Uterus (tissue), 4 donors: Measurements from ENCODE around the gene ZDHHC5. TPM values are rescaled to one million over a fixed set of nuclear protein-coding genes. Genes with fewer than 3 reads are reported as not detected.

Experiments
- DNase-seq, 2 donors: peaks; one replicate each; pipeline ENCODE4 v3.0.0-alpha.2; 2019 to 2020
- H3K27ac ChIP-seq, 2 donors: fragments of 200-600 bp; sonication (generic); 1 replicate in 1 of 2; 2 replicates in 1 of 2; pipeline ENCODE4 v1.5.1; 2016 to 2018
- H3K27me3 ChIP-seq, 2 donors: fragments of 200-600 bp; sonication (generic); one replicate each; pipeline ENCODE4 v1.5.1; 2018 to 2019; ENCODE audit warnings: control low read depth in 1 of 2
- H3K36me3 ChIP-seq, 2 donors: fragments of 200-600 bp; sonication (generic); one replicate each; pipeline ENCODE4 v1.5.1; 2019; ENCODE audit warnings: control low read depth in 1 of 2
- H3K4me1 ChIP-seq, 2 donors: fragments of 200-600 bp; sonication (generic); one replicate each; pipeline ENCODE4 v1.5.1; 2018 to 2019; ENCODE audit warnings: control low read depth in 1 of 2
- H3K4me3 ChIP-seq, 2 donors: fragments of 200-600 bp; sonication (generic); 1 replicate in 1 of 2; 2 replicates in 1 of 2; pipeline ENCODE4 v1.5.1; 2018 to 2019; ENCODE audit warnings: mild to moderate bottlenecking in 1 of 2
- H3K9me3 ChIP-seq, 2 donors: fragments of 200-600 bp; sonication (generic); one replicate each; pipeline ENCODE4 v1.5.1; 2019; ENCODE audit warnings: control low read depth in 1 of 2
- POLR2A ChIP-seq, 2 donors: fragments of 450-650 bp; IDR thresholded peaks; one replicate each; pipeline ENCODE4 v1.6.1; 2016; ENCODE audit warnings: antibody characterized with exemption in 2 of 2, mild to moderate bottlenecking in 1 of 2, moderate library complexity in 1 of 2
- intact Hi-C: fragments of 100-400 bp; cut with DNase I; formaldehyde crosslinking; loops from one replicate; pipeline ENCODE4 v1.15.1; 2023; ENCODE audit warnings: low total_unique reads
- total RNA-seq, 4 donors: library from RNA; depleted of rRNA in 3 of 4; stranded (reverse); fragments of >200 nt in 3 of 4; gene quantifications; one replicate each; pipeline versions ENCODE4 v1.1.0 to v1.2.4, GENCODE V29; 2014 to 2023
- TF ChIP-seq, protein P1 (sequence below), 4 experiments: fragments of 200-600 bp in 2 of 4; fragments of 450-650 bp in 2 of 4; sonication (generic) in 2 of 4; IDR thresholded peaks; one replicate each; pipeline ENCODE4 v1.5.1; 2016 to 2019; ENCODE audit warnings: antibody characterized with exemption in 4 of 4, mild to moderate bottlenecking in 2 of 4, moderate library complexity in 1 of 4
- donor health status: DM: yes; HTN: yes; CAD: no.

The ZDHHC5 gene
- total RNA-seq, 4 donors from 2014 or later = 27.2 to 50.6 (median 34.6) TPM

DNA sequence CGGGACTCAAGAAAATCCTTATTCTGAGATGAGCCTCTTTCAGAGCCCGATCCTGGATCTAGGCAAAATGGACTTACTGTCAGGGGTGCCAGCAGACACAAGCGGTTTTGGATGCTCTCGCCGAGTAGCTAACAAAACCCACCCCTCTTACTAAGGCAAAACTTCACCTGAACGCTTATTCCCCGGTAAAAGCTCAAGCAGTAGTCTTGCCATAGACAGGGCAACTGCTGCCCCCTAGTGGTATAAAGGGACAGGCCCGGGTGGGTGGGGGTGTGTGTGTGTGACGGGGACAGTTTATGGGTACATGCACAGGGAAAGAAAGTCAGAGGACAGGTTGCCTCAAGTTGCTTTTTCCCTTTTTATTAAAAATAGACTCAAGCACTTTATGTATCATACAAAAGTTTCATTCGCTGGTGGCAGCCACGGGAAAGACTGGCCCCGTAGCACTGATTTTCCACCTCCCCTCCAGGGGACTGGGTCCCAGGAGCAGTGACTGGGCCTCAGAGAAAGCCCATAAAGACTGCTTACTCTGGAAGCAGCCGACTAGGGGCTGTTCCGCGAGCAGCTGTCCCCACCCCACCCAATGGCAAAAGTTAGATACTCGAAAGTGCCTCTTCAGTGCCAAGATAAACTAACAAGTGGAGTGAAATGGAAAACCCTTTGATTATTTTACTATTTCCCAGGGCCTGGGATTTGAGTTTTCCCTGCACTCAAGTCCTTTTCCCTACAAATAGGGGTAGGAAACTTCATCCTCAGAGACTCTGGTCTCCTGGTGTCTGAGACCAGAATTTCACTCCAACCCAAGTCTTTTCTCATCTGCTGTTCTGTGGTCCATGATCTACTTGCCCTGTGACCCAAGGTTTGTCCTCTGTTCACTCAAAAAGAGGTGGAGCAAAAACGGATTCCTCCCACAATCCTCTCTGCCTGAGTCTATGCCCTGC, 22.9 kb upstream of the ZDHHC5 start:
- no peaks in the 10 kb centered on the region for H3K27me3 ChIP-seq
- TF ChIP-seq, protein P1, sequence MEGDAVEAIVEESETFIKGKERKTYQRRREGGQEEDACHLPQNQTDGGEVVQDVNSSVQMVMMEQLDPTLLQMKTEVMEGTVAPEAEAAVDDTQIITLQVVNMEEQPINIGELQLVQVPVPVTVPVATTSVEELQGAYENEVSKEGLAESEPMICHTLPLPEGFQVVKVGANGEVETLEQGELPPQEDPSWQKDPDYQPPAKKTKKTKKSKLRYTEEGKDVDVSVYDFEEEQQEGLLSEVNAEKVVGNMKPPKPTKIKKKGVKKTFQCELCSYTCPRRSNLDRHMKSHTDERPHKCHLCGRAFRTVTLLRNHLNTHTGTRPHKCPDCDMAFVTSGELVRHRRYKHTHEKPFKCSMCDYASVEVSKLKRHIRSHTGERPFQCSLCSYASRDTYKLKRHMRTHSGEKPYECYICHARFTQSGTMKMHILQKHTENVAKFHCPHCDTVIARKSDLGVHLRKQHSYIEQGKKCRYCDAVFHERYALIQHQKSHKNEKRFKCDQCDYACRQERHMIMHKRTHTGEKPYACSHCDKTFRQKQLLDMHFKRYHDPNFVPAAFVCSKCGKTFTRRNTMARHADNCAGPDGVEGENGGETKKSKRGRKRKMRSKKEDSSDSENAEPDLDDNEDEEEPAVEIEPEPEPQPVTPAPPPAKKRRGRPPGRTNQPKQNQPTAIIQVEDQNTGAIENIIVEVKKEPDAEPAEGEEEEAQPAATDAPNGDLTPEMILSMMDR (IDR thresholded peaks at IDR 0.05) = peak; percentile 64 to 93 (median 77)
- TF ChIP-seq POLR2A (IDR thresholded peaks at IDR 0.05) = no peak
- H3K9me3 ChIP-seq = no peaks in the 10 kb centered on the region
- peak; percentile 81 to 88 for DNase-seq
- intact Hi-C loops = loop anchor here (10.0 kb wide), 1 partner anchor 50 kb away; the partner anchor contains the start of gene SERPING1
- peaks cover 0 to 32% of the 10 kb centered on the region in 2 donors for H3K4me1 ChIP-seq
- no peak overlapping the region for H3K4me3 ChIP-seq
- peak overlapping the region; percentile 56 to 73 for H3K27ac ChIP-seq
- no peaks in the 10 kb centered on the region for H3K36me3 ChIP-seq

DNA sequence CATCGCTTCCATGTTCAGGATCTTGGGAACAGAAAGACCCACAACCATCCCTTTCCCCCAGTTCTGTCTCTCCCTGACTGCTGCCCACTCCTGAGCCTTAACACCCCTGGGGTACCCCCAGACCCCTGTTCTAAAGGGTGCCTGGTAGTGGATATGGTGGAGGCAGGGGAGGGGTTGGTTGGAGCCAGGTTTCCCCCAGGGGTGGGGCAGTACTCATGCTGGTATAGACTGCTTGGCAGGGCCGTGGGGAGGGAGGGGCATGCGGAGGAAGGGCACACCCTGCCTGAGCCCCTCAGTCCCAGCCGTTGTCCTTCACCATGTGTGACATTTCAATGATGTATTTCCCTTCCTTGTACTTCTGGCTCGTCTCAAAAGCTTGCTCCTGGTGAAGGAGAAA, 22.2 kb upstream of the ZDHHC5 start:
- intact Hi-C loops = loop anchor here (10.0 kb wide), 1 partner anchor 51 kb away; the partner anchor contains the start of gene SERPING1
- H3K4me1 ChIP-seq = peaks cover 0 to 35% of the 10 kb centered on the region in 2 donors

DNA sequence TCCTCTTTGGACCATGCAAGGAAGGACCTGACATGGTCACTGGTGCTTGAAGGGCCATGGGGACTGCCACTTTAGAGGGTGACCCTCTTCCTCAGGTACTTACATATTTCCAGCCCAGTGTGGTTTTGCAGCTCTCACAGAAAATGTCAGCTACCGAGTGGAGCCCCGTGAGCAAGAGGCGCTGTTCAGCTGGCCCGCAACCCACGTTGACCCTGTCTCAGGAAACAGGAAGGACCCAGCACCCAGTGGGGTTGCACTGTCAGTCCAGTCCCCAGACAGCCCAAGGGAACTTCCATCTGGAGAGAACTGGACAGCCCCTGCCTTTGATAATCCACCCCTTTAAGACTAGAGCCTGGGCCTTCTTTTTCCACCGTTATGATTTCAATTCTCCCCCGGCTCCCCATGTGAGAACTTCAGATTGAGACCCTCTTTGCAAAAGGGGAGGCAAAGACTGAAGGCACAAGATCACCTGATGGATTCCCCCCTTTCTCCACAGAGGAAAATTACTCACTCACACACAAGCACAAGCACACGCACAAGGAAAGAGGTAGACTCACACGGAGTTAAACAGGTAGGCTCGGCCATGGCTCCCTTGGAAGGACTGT, 21.6 kb upstream of the ZDHHC5 start:
- TF ChIP-seq, protein P1 (IDR thresholded peaks at IDR 0.05) = no peak
- no peak for TF ChIP-seq POLR2A (IDR thresholded peaks at IDR 0.05)
- Histone ChIP-seq H3K4me3 (no peak overlapping the region), H3K4me1 (peaks cover 0 to 35% of the 10 kb centered on the region in 2 donors), H3K36me3 (no peaks in the 10 kb centered on the region), H3K27me3 (no peaks in the 10 kb centered on the region), H3K27ac (peak overlapping the region; percentile 56 to 73), H3K9me3 (no peaks in the 10 kb centered on the region)
- DNase-seq = no peak
- intact Hi-C loops = loop anchor here (10.0 kb wide), 1 partner anchor 51 kb away; the partner anchor contains the start of gene SERPING1

More for the DNA sequence above, 22.2 kb upstream of the ZDHHC5 start:
- no peak overlapping the region for H3K4me3 ChIP-seq
- peak overlapping the region; percentile 56 to 73 for H3K27ac ChIP-seq
- H3K9me3 ChIP-seq = no peaks in the 10 kb centered on the region
- no peaks in the 10 kb centered on the region for H3K36me3 ChIP-seq
- no peak for TF ChIP-seq POLR2A (IDR thresholded peaks at IDR 0.05)
- TF ChIP-seq, protein P1 (IDR thresholded peaks at IDR 0.05) = no peak
- H3K27me3 ChIP-seq = no peaks in the 10 kb centered on the region
- peak in 1 of 2 donors; percentile 39 for DNase-seq

DNA sequence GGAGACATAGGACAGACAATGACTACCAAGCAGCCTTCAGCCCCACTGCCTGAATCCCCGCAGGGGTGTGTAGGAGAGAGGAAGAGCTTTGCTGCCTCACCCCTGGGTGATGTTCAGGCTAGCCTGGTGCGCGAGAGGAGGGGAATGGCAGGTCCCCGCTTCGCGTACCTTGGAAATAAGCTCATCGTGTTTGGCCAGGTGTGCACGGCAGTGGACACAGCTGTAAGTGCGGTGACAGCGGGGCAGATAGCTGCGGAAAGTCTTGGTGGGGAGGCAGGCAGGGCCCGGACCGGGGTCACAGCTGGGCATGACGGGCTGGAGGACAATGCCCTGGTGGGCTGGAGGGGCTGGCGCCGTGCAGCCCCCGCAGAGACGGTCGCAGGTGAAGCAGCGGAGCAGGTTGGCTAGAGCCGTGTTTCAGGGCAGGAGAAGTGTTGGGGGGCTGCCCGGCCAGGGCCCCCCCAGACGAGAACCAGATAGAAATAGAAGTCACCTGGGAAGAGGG, 21.1 kb upstream of the ZDHHC5 start:
- peaks cover 0 to 35% of the 10 kb centered on the region in 2 donors for H3K4me1 ChIP-seq
- peak overlapping the region; percentile 56 to 73 for H3K27ac ChIP-seq
- no peak for DNase-seq
- no peak for TF ChIP-seq POLR2A (IDR thresholded peaks at IDR 0.05)
- TF ChIP-seq, protein P1 (IDR thresholded peaks at IDR 0.05) = no peak
- H3K27me3 ChIP-seq = no peaks in the 10 kb centered on the region
- intact Hi-C loops = loop anchor here (10.0 kb wide), 1 partner anchor 52 kb away; the partner anchor contains the start of gene SERPING1
- H3K9me3 ChIP-seq = no peaks in the 10 kb centered on the region
- no peak overlapping the region for H3K4me3 ChIP-seq
- no peaks in the 10 kb centered on the region for H3K36me3 ChIP-seq
